ENCODE data around the gene MTG2. TPM values are rescaled to one million over a fixed set of nuclear protein-coding genes. Genes with fewer than 3 reads are reported as not detected.

The MTG2 gene
- polyA plus RNA-seq, 3 donors = 30.2 to 43.5 (median 34.2) TPM

DNA sequence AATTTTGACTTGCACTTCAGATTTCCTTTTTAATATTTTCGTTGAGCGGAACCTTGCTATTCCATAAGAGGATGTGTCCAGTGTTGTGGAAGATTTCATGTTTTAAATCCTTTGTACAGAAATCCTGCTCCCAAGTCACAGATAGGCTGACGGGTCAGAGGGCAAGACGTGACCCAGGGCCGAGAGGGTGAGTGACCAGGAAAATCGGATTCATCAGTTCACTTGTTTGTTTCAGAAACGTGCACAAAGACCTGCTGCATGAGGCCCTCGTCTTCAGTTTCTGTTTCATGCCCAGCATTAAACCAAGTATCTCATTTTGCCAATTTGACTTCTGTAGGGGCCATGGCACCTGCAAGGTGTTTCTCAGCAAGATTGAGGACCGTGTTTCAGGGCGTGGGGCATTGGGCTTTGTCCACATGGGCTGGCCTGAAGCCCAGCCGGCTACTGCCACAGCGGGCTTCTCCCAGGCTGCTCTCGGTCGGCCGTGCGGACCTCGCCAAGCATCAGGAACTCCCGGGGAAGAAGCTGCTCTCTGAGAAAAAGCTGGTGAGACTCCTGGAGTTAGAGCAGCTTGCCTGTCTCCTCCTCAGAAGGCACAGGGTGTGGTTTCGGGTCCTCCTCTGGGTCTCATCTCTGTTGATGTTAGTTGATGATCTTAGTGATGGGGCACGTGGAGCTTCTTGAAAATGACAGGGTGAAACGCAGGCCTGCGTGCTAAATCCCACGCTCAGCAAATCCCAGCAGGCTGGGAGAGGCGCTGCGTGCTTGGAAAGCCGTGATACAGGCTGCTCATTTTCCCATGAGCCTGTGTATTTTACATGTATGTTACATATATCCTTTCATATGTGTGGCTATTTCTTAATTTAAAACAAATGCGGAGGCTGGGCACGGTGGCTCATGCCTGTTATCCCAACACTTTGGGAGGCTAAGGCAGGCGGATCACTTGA lies 10.5 kb downstream of the MTG2 start:
- DNase-seq (ENCODE audit: extremely low read depth in 1 of 11, low read depth in 9 of 11, low spot score in 4 of 11) = no peak

DNA sequence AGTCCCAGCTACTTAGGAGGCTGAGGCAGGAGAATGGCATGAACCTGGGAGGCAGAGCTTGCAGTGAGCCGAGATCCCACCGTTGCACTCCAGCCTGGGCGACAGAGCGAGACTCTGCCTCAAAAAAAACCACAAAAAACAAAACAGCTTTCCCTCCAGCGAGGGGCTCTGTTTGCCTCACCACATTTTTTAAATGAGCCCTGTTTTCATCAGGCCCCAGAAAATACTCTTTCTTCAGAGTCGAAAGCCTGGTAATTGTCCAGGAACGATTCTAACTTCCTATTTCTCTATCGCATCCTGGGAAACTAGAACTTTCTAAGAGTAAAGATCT lies 12.2 kb downstream of the MTG2 start:
- DNase-seq (ENCODE audit: extremely low read depth in 1 of 11, low read depth in 9 of 11, low spot score in 4 of 11) = no peak

DNA sequence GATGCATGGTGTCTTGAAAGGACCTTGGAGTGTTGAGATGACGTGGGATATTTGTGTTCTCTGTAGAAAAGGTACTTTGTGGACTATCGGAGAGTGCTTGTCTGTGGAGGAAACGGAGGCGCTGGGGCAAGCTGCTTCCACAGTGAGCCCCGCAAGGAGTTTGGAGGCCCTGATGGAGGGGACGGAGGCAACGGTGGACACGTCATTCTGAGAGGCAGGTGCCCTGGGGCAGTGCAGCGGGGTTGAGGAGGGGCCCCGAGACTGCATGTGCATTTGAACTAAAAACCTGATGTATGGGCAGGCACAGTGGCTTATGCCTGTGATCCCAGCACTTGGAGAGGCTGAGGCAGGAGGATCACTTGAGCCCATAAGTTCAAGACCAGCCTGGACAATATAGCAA lies 12.9 kb downstream of the MTG2 start:
- no peak for DNase-seq (ENCODE audit: extremely low read depth in 1 of 11, low read depth in 9 of 11, low spot score in 4 of 11)

DNA sequence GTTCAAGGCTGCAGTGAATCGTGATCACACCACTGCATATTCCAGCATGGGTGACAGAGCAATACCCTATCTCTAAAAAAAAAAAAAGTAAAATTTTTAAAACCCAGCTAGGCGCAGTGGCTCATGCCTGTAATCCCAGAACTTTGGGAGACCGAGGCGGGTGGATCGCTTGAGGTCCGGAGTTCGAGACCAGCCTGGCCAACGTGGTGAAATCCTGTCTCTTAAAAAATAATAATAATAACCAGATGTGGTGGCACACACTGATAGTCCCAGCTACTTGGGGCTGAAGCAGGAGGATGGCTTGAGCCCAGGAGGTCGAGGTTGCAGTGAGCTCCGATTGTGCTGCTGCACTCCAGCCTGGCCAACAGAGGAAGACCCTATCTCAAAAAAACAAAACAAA lies 13.5 kb downstream of the MTG2 start:
- DNase-seq (ENCODE audit: extremely low read depth in 1 of 11, low read depth in 9 of 11, low spot score in 4 of 11) = no peak

DNA sequence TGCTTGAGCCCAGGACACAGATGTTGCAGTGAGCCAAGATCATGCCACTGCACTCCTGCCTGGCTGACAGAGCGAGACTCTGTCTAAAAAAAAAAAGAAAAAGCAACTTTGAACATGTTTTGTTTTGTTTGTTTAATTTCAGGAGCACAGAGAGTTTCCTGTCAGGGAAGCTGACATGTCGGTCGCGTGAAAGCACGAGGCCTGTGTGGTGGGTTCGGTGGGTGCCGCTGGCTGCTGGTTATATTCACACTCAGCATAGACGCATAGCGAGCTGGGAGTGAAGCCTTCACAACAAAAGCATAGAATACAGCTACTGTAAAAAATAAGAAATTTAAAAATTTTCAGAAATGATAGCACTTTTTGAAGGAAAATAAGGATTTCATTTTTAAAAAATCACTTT lies 14.5 kb downstream of the MTG2 start:
- DNase-seq (ENCODE audit: extremely low read depth in 1 of 11, low read depth in 9 of 11, low spot score in 4 of 11) = no peak

DNA sequence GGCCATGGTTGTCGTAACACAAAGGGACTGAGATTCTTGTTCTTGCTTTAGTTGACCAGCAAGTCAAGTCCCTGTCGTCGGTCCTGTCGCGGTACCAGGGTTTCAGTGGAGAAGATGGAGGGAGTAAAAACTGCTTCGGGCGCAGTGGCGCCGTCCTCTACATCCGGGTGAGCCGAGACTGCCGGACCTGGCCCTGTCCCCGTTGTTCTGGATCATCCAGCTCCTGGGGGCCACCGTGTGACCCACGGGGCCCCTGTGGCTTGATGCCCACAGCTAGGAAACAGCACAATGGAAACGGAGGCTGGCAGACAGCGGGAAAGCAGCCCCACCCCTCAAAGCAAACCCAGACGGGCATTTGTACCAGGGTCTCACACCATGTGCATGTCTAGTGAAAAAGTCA lies 15.0 kb downstream of the MTG2 start:
- no peak for DNase-seq (ENCODE audit: extremely low read depth in 1 of 11, low read depth in 9 of 11, low spot score in 4 of 11)

DNA sequence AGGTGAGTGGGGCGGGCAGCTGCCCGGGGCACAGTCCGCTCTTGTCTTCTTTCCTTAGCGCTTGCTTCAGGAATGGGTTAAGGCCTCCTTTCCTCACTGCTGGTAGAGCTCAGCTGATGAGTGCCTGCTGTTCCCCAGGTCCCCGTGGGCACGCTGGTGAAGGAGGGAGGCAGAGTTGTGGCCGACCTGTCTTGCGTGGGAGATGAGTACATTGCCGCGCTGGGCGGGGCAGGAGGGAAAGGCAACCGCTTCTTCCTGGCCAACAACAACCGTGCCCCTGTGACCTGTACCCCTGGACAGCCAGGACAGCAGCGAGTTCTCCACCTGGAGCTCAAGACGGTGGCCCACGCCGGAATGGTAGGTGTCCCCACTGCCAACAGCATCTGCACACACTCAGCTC lies 15.7 kb downstream of the MTG2 start:
- no peak for DNase-seq (ENCODE audit: extremely low read depth in 1 of 11, low read depth in 9 of 11, low spot score in 4 of 11)

DNA sequence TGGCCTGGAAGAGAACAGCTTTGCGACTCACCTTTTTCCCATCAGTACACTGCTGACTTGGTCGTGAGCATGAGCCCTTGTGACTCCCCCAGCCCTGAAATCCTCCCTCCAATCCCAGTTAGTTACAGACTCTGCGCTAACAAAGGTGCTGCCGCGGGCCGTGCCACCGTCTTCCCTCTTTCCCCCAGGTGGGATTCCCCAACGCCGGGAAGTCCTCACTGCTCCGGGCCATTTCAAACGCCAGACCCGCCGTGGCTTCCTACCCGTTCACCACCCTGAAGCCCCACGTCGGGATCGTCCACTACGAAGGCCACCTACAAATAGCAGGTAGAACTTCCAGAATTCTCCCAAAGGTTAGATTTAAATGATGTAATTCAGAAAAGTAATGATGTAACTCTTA lies 16.1 kb downstream of the MTG2 start:
- DNase-seq (ENCODE audit: extremely low read depth in 1 of 11, low read depth in 9 of 11, low spot score in 4 of 11) = no peak

DNA sequence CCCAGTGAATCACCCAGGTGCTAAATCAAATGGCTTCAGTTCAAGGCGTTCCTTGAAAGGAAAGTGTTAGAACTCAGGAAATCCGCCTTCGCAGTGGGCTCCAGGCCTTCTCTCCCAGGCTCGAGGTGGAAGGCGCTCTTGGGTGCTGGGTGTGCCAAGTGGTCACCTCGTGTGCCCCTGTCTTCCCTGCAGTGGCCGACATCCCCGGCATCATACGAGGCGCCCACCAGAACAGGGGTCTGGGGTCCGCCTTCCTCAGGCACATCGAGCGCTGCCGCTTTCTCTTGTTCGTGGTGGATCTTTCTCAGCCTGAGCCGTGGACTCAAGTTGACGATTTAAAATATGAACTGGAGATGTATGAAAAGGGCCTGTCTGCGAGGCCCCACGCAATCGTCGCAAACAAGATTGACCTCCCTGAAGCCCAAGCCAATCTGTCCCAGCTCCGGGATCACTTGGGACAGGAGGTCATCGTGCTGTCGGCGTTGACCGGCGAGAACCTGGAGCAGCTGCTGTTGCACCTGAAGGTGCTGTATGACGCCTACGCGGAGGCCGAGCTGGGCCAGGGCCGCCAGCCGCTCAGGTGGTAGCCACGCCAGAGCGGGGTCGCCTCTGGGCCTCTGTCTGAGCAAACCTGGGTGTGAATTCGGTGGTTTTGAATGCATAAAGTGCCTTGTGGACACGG lies 17.8 kb downstream of the MTG2 start:
- DNase-seq (ENCODE audit: extremely low read depth in 1 of 11, low read depth in 9 of 11, low spot score in 4 of 11) = no peak

DNA sequence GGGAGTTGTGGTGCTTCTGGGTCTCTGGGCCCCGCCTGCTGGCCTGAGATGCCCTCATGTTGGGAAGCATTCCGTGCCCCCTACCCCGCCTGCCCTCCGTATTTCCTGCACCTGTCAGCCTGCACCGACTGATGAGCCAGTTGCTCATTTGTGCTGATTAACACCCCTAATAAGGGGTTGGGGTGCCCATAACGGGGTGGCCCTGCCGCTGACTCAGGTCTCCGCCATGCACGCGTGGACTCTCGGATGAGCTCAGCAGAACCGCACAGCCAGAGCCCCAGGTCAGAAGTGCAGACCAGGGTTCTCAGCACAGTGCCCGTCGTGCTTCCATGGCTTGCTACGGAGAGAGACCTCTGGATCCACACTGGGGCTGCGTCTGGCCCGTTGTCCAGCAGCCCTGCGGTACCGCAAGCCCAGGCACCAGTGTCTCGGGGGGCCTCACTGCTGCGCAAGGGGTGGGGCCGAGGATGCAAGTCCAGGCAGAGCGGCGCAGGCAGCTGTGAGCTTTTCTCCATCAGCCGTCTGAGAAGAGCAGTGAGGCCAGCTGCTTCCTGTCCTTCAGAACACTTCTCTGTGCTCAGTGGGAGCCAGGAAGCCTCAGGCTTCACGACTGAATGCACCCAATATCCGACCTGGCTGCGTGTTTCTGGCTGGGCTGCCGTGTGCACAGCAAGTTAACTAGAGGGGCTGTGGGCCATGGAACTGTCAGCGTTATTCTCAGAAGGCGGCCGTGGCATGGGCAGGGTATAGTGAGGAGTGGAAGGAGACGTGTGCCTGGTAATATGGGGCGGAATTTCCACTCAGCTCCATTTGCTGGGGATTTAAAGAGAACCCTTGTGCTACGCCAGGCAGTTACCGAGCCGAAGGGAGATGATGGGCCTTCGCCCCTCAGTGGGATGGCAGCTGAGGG lies 18.6 kb downstream of the MTG2 start:
- no peak for DNase-seq (ENCODE audit: extremely low read depth in 1 of 11, low read depth in 9 of 11, low spot score in 4 of 11)

DNA sequence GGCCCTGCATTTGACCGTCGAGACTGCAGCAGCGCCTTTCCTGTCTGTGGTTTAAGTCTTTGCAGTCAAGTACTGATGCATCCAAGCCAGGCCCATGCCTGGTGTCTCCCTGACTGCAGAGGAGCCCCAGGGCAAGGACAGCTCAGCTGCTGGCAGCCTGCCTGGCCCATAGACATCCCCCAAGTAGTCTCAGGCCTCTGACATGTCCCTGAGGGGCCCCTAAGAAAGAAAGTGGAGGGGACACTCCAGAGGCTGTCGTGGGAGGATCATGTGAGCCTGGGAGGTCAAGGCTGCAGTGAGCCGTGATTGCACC lies 19.2 kb downstream of the MTG2 start:
- DNase-seq (ENCODE audit: extremely low read depth in 1 of 11, low read depth in 9 of 11, low spot score in 4 of 11) = no peak

DNA sequence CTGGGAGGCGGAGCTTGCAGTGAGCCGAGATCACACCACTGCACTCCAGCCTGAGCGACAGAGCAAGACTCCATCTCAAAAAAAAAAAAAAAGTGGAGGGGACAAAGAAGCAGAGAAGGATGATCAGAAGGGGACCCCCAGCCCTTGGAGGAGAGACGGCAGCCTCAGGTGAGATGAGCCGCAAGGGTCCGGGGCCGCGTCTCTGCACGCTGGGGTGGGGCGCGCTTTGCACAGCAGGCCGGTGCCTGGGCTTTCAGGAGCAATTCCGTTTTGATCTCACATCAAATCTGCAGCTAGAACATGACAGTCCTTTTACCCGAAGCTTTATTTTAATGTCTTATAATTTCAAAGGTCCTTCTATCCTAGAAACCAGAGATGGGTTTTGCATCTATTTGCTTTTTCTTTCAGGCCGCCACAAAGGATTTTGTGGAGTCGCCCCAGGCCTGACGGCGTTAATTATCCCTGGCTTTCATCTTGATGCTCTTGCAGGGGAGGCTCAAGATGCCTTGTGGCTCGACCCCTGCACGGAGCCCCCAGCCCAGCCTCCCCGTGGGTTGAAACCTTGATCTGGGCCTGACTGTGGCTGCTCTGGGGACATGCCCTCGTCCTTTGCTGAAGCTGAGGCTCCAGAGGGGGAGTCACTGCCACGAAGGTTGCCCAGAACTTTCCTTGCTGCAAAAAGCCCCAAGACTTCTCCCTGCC lies 20.0 kb downstream of the MTG2 start:
- DNase-seq (ENCODE audit: extremely low read depth in 1 of 11, low read depth in 9 of 11, low spot score in 4 of 11) = no peak

DNA sequence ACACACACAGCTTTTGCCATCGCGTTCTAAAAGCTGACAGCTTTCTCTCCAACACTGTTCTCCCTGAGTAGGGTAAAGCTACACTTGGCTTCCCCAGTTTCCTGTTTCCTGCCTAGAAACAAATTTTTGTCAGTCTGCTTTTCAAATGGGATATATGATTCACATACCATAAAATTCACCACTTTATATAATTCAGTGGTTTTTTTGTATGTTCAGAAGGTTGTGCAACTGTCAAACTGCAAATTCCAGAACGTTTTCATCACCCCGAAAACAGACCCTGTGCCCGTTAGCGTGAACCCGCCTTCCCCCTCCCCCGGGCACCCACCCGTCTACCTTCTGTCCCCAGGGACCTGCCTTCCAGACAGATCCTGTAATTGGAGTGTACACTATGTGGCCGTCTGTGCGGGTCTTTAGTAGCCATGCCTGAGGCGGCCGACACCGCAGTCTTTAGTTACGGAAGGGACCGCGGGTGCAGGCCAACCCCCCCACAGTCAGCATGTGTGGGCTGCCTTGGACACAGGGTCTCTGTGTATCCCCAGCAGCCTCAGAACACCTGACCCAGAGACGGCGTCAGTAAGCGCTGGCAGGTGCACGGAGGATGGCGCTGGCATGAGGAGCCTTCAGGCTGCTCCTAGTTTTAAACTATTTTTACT lies 20.7 kb downstream of the MTG2 start:
- DNase-seq (ENCODE audit: extremely low read depth in 1 of 11, low read depth in 9 of 11, low spot score in 4 of 11) = no peak

DNA sequence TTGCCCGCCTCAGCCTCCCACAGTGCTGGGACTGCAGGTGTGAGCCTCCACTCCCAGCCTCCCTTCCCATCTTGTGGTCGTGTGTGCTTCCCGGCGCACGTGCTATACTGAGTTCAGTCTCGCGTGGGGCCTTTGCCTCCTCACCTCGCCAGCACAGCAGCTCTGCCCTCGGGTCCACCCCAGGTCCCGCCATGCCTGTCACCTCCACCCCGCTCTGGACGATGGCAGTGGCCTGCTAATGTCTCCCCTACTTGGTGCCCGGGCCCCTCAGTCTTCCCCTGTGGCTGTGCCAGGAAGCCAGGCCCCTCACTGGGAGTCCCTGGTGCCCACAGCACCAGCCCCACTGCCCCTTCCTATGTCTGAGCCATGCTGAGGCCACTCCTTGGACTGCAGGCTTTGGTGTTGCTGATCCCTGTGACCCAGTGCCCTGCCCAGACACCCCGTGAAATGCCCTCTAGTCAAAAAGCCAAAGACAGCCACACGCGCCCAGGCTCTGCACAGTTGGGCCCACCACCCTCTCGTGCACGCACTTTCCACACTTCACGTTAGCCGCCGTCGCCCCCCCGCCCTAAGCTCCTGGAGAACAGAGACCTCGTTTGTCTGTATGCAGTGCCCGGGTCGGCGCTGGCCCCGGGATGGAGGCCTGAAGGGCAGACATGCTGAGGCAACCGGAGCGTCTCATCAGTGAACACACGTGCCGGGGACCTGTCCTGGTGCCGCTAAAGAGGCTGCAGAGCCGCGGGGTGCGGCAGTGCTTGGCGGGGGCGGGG lies 23.0 kb downstream of the MTG2 start:
- no peak for DNase-seq (ENCODE audit: extremely low read depth in 1 of 11, low read depth in 9 of 11, low spot score in 4 of 11)

DNA sequence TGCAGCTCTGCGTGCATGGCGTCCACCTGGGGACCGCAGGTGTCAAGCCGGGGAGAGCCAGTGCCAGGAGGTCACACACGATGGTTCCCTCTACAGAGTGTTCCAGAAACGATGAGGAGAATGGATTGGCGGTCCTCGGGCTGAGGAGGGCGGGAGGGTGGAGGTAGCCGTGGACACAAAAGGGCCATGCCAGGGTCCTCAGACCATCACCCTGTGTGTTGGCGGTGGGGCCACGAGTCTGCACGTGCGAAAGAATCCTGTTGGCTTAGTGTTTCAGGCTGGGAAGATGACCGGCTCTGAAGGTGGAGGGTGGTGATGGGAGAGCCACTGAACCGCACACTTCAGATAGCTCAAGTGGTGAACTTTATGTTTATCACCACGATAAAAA lies 23.6 kb downstream of the MTG2 start:
- DNase-seq (ENCODE audit: extremely low read depth in 1 of 11, low read depth in 9 of 11, low spot score in 4 of 11) = no peak

DNA sequence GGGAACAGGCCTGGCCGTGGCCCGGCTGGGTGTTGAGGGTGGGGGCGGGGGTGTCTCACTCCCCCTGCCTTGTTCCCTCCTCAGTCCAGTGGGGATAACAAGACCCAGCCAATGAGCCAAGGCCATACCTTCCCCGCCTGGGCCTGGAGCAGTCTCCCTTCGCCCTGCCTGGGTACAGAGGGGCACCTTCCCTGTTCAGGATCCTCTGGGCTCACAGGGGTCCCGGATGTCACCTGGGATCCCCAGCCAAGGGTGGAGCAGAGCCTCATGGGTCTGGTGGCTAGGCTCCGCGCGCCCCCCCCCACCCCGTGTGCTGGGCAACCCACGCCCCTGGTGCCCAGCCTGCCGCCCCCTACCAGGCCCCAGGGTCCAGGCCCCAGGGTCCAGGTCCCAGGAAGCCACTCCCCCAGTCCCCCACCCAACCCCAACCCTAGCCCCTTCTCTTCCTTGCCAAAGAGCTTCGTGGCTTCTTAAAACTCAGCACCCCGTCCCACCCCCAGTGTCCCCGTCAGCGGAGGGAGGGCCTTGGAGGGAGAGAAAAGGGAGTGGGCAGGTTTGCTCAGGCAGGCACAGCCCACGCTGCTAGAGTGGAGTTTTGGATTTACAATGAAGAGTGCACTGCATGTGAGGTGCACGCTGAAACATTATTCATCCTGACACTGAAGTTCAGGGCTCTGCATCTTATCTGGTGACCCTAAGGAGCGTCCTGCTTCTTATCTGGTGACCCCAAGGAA lies 25.4 kb downstream of the MTG2 start:
- DNase-seq (ENCODE audit: extremely low read depth in 1 of 11, low read depth in 9 of 11, low spot score in 4 of 11) = no peak
